GM19238 (cell line): Measurements from ENCODE around the gene MUC4.
"Not testable (repeated sequence)": the region's sequence is repeated elsewhere in the genome, so short reads cannot be mapped to it uniquely, and the experiment has no call there.

Experiments
- DNase-seq: peaks from one replicate; pipeline ENCODE4 v3.0.0; 2011; ENCODE audit warnings: low spot score; ENCODE audit not compliant: insufficient read length

Gene MUC4

DNA sequence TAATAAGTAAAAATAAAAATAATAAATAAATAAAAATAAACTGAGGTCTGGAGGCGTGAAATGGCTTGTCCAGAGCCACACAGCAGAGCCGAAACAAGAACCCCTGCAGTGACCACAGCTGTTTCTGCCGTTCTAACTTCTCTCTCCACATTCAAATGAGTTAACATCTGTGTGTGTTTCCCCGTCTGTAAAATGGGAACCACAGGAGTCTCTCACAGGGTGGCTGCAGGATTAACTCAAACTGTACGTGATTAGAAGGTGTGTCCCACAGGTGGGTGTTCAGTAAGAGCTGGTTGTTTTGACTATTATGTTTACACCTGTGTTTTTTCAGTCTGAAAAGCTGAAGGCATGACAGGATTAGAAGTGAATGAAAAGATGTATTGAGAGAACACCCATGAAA, 27.0 kb upstream of the MUC4 start:
- DNase-seq: no peak

DNA sequence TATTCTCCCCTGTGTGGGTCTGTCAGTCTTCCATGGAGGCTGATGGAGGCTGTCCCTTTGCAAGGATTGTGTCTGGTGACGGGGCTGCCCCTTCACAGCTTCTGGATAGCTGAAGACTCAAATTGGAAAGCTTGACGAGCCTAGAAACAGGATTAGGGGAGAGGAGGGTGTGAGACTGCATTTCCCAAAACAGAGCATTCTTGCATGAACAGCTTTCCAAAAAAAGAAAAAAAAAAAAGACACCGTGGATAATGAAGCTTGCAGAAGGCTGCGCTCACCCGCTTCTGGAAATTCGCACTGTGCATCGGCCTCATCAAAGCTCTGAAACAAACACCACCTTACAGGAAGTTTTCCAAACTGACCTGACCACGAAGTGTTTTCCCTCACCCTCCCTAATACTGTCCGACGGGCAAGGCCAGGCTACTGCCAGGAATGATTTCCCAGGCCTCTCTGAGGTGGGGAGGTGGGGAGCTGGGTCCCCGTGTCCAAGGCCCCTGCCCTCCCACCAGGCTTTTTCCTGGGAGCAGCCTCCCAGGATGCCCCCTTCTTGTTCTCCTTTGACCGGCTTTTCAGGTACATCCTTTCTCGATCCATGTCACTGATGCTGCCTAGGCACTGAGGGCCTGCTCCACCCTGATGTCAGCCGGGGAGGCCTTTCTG, 24.9 kb upstream of the MUC4 start:
- DNase-seq: no peak

DNA sequence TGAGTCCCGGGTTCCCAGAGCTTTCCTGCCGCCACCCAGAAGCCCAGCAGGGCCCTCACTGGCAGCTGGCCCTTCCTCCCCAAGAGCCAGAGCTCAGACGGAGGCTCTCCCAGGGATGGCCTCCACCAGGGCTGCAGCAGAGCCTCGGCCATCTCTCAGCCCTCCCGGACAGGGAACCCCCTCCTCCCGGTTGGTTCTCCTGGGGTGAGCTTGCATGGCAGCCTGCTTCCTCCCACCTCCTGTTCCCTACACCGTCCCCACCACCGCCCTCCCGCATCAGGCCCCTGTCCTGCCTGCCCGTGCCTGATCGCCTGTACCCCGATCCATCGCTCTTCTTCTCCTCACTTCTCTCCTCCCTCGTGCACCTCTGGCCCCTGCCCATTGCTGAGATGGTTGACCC, 24.1 kb upstream of the MUC4 start:
- no peak for DNase-seq

DNA sequence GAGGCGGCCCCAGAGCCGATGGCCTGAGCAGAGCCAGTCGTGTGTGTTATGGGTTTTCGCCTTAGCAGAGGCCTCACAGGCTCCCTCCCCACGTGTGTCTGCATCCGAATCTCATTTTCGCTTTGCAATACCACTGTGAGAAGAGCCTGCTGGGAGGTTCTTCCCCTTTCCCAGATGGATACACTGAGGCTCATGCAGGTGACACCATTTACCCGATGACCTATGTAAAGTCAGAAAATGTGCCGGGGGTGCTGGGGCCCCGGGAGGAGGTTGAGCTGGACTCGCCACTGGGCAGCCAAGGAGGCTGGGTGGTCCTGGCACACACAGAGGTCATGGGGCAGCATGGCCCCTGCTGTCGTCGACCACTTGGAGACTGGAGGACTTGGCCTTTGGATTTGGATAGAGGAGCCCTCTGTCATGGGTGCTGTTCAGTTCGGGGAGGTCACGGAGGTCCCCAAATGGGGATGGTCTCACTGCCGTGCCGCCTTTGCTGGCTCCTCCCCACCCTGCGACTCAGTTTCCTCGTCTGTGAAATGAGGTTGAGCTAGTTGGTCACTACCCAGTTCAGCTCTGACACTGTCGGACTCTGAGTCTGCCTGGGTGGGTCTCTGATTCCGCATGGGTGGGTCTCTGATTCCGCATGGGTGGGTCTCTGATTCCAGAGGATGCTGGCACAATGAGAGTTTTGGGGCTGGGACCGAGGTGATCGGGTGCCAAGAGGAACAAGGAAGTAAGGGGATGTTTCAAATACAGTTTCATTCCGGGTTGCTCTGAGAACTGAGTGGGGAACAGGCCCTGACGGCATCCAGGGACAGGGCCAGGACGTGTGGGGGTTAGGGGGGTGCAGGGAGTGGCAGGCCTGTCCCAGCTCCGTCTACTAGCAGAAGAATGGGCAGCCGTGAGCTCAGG, 23.2 kb upstream of the MUC4 start:
- no peak for DNase-seq

DNA sequence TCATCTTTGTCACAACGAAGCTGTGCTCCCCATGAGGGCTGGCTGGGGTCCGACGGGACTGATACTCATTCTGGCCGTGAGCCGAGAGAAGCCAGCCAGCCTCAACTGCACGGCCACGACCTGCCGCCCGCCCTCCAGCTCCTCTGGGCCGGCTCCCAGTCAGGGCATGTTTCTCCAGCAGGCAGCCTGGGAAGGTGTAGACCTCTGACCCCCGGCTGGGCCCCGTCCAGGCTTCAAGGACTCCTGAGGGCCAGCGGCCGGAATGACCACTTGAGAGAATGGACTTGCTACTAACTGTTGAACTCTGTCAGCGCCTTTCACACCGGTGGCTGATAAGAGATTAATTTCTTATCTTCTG, 18.1 kb upstream of the MUC4 start:
- DNase-seq: no peak

DNA sequence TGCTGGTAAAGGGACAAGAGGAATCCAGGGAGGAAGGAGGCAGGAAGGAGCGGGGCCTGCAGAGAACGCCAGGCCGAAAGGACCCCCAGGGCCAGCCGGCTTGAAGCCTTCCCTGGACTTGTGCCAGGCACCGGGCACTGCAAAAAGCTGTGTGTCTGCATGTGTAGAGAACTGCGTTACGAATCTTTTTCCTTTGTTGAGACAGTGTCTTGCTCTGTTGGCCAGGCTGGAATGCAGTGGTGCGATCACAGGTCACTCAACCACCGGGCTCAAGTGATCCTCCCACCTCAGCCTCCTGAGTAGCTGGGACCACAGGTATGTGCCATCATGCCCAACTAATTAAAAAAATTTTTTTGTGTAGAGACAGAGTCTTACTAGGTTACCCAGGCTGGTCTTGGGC, 17.0 kb upstream of the MUC4 start:
- no peak for DNase-seq

DNA sequence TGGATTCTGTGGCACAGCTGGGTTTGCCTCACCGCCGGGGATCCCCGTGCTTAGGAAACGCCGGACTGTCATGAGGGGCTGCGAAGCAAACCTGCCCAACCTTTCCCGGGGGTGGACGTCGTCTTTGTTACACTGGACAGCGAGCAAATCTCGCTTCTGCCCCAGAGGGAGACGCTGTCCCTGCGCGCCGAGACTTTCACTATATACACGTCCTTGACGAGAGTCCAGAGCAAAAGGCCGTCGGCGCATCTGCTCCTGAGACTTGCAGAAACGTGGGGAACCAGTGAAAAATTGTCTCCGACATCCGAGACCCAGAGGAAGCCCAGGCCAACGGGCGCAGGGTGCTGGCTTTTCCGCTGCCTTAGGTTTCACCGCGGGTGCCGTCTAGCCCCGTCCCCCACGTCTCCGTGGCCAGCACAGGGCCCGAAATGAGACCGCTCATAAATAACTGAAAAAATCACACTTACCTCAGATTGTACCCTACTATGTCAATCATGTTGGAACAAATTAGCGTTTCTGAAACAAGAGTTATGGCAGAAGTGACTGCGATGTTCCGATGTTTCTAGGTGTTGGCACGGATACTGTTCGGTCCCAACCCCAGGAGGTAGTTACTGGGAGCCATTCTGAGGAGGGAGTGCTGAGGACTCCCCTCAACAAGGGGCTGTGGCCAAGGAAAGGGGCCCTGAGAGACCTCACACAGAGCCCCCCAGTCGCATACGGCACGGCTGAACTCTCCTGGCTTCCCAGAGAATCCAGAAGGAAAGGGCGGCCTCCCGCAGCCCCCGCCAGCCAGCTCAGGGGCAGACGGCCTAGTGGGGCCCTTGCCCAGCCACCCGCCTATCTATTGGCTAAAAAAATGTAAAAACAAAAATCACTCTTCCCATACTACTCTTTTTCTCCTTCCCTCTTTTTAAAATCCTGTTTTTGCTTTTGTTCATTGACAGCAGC, 14.4 kb upstream of the MUC4 start:
- DNase-seq: no peak

DNA sequence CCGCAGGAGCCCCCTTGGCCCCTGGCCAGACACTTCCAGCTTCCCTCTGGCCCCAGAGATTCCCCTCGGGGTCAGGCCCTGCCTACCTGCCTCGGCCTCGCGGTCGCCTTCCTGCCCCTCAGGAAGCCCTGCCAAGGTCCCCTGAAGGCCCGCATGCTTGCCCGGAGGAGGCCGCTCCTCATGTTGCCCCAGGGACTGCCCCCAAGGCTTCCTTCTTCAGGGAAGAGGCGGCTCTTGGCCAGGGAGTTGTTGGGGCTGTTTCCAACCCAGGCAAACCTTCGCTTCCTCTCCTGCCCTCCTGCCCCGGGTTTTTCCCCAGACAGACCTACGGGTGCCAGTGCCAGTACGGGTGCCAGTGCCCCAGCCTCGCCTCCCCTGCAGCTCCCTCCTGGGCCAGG, 13.5 kb upstream of the MUC4 start:
- DNase-seq: no peak

DNA sequence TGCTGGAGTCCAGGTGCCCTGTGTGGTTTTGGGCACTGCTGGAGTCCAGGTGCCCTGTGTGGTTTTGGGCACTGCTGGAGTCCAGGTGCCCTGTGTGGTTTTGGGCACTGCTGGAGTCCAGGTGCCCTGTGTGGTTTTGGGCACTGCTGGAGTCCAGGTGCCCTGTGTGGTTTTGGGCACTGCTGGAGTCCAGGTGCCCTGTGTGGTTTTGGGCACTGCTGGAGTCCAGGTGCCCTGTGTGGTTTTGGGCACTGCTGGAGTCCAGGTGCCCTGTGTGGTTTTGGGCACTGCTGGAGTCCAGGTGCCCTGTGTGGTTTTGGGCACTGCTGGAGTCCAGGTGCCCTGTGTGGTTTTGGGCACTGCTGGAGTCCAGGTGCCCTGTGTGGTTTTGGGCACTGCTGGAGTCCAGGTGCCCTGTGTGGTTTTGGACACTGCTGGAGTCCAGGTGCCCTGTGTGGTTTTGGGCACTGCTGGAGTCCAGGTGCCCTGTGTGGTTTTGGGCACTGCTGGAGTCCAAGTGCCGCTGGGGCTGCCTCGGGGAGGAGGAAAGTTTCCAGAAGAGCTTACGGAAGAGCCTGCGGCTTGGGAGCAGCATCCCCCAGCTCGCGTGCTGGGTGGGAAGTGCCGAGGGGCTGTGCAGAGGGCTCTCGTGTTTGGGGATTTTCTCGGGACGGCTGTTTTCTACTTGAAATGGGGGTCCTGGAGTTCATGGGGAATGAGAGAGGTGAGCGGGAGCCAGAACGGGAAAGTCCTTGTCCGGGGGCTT, 12.9 kb upstream of the MUC4 start:
- not testable (repeated sequence) for DNase-seq

DNA sequence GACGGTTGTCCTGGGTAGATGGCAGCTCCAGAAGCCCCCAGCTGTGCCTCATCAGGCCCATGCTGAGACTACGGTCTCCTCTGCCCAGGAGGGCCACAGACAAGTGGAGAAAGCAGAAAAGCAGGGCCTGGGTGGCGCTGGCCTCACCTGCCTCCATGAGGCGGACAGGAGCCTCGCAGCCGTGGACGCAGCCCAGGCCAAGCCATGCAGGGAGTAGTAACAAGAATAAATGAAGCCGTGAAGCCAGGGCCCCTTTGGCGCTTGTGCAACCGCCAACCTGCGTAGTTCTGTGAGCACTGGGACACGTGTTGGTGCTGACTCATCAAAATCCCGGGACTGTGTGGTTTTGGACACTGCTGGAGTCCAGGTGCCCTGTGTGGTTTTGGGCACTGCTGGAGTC, 12.3 kb upstream of the MUC4 start:
- DNase-seq: no peak

DNA sequence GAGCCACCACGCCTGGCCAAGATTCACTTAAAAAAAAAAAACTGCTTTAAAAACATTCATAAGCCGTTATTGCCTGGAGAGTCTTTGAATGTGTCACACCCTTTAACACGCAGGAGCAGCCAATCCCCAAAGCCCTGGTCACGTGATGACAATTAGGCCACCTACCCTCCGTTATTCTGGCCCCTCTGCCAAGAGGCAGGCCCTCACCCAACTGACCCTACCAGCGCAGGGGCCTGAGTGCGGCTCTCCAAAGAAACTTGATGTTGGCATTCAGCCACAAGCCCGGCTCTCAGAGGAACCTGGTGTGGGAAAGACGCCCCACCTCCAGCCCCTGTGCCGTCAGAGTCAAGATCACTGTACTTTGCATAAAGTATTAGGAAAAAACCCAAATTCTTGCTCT, 11.6 kb upstream of the MUC4 start:
- DNase-seq: no peak

DNA sequence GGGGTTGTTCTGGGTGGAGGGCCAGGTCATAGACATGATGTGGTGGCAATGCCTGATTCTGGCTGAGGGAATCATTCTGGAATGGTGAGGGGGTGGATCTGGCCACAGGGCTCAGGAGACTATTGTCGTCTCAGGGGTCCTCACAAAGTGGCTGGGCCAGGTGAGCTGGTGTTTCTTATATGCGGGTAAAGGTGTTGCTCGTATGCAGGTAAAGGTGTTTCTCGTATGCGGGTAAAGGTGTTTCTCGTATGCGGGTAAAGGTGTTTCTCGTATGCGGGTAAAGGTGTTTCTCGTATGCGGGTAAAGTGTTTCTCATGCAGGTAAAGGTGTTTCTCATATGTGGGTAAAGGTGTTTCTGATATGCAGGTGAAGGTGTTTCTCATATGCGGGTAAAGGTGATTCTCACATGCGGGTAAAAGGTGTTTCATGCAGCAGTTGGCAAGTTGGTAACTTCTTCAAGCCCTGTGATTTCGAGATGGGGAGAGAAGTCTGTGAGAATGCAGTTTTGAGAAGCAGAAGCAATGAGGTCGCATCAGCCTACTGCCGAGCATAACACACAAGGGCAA, 10.5 kb upstream of the MUC4 start:
- DNase-seq: no peak

DNA sequence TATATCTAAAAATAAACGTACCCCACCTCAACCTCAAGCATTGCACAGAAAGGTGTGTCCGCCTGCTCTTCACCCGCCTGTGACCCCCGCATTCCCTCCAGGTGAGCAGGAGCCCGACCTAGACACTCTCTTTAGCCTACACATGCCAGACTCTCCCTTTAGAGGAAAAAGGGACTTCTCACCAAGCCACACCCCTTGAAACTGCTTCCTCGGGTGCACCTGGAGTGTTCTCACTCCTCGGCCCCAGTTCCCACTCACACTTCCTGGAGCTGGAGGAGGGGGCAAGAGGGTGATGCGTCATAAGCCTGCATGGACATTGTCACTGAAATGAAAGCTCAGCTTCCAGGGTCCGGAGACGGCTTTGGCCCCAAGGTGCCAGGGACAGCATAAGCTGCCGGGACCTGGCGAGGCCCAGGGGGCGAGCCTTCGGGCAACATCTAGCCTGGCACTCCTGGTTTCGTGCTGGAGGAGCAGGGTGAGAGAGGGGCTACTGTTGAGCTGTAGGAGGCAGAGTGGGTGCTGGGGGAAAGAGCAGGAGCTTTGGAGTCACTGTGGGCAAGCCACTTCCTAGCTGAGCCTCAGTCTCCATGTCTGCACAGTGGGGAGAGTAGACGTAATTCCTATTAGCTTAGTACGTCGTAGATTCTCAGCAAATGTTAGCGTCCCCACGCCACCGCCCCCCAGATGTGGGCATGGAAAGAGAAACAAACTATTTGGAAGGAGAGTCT, 9.8 kb upstream of the MUC4 start:
- no peak for DNase-seq

DNA sequence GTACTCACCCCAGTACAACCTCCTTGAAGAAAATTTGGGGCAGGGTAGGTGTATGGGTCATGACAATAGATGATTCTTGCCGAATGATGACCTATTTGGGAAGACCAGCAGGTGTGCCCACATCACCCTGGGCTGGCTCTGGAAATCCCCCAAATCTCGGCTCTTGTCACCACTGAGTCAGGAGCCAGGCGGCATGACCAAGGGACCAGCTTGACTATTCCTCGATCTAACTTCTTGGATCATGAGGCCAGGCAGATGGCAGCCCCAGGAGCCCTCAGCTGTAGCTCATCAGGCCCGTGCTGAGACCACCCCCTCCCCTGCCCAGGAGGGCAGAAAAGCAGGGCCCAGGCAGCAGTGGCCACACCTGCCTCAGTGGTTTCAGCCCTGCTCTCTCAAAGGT, 9.2 kb upstream of the MUC4 start:
- DNase-seq: no peak

DNA sequence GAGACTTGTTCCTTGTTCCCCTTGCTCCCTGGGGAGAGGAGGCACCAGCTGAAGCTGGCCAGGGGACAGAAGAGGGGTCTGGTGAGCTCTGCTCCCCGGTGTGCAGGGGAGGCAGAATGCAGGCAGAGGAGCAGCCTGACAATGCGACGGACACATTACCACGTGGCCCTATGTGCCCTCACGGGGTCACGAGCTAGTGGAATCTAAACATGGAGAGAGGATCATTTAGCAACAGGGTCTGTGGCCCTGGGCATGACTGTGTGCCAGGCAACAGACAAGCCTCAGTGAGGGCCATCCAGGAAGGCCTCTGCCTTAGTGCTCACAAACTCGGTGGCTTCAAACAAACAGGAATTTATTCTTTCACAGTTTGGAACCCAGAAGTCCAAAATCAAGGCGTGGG, 8.5 kb upstream of the MUC4 start:
- no peak for DNase-seq

DNA sequence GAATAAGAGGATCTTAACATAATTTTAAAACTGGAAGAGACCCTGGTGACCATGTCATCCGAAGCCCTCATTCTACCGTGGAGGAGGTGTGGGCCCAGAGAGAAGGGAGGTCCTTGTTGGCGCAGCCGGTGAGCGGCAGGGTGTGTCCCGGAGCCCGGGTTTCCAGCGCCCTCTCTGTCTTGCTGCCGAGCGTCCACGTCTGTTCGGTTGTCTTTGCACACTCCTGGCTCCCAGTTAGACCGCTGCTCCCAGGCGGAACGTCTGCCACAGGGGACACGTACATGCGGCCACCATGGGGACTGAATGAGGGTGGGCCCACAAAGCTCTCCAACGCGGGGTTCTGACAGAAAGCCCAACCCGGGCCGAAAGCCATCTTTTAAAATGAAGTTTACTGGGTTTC, 6.6 kb upstream of the MUC4 start:
- no peak for DNase-seq

DNA sequence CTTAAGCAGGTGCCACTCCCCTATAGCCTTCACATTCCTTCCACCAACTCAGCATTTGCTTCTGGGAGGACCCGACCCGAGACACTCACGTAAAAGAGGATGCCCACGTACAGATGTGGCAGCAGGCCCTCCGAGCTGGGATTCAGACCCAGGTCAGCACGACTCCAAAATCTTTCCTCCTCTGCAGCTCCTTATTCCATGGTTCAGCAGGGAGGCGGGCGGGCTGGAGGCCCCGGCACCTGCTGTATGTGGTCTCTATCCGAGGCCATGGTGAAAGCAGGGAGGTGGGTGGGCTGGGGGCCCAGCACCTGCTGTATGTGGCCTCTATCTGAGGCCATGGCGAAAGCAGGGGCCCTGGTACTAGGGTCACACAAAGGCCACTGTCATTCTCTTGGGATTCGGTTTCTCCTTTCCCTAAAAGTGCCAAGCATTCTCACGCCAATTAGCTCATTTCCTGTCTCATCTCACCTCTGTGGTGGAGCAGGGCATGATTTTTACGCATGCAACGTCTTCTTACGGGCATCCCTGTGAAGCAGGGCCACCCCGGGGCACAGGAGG, 5.9 kb upstream of the MUC4 start:
- no peak for DNase-seq

DNA sequence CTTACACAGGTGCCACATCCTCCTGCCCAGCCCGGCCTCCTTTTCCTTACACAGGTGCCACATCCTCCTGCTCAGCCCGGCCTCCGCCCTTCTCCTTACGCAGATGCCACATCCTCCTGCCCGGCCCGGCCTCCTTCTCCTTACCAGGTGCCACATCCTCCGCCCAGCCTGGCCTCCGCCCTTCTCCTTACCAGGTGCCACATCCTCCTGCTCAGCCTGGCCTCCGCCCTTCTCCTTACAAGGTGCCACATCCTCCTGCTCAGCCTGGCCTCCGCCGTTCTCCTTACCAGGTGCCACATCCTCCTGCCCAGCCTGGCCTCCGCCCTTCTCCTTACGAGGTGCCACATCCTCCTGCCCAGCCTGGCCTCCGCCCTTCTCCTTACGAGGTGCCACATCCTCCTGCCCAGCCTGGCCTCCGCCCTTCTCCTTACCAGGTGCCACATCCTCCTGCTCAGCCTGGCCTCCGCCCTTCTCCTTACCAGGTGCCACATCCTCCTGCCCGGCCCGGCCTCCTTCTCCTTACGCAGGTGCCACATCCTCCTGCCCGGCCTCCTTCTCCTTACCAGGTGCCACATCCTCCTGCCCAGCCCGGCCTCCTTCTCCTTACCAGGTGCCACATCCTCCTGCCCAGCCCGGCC, 4.7 kb upstream of the MUC4 start:
- DNase-seq: not testable (repeated sequence)

DNA sequence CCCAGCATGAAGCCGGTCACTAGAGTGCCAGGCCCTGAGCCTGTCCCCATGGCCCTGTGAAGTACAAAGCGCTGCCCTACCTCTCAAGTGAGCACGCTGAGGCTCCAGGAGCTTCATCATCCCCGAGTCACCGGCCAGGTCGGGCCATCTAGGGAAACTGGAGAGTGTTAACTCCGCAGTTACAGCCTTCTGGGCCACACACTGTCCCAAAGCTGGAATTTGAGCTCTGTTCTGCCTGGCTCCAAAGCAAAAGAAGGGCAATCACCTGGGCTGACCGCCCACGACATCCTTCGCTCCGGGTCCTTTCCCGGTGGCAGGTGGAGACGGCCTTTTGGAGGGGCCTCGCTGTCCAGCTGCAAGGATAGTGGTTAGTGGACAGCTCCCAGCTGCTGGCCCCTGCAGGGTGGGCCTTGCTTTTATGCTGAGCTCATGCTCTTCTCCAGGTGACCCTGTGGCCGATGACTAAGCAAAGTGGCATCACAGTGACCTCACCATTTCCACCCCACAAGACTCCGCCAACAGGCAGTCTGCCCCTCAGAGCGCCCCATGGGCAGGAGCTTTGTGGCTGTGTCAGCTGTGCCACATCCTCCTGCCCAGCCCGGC, 3.5 kb upstream of the MUC4 start:
- DNase-seq: no peak
